MCF 10A (cell line): ENCODE data around the gene IFITM5. TPM values are rescaled to one million over a fixed set of nuclear protein-coding genes. Genes with fewer than 3 reads are reported as not detected.
"Not testable (repeated sequence)": the region's sequence is repeated elsewhere in the genome, so short reads cannot be mapped to it uniquely, and the experiment has no call there.

Experiments used
- BruUV-seq: library from RNA; stranded (reverse); fragments of 400-500 nt; replicated peaks from 2 replicates; lab custom pipeline; 2021; lab: Mats Ljungman, UMichigan
- CTCF ChIA-PET: fragments of 300-600 bp; sonication (Branson Sonifier 250); formaldehyde crosslinking; extraction: SDS; loops from one replicate; lab custom pipeline; 2021; ENCODE audit warnings: antibody characterized with exemption, inconsistent platforms; lab: Yijun Ruan, JAX
- POLR2A ChIA-PET: fragments of 300-600, 350-650 bp; sonication (Branson Sonifier 250); formaldehyde crosslinking; extraction: SDS; loops from one replicate; lab custom pipeline; 2020; ENCODE audit warnings: antibody characterized with exemption, inconsistent platforms; lab: Yijun Ruan, JAX
- DNase-seq: peaks from one replicate; pipeline ENCODE4 v3.0.0-alpha.2; 2018; ENCODE audit not compliant: unreplicated experiment
- H3K27ac Mint-ChIP-seq: one replicate; pipeline ENCODE4 v1.8.0; 2022; ENCODE audit warnings: mild to moderate bottlenecking, low read depth, mixed read lengths; ENCODE audit not compliant: unreplicated experiment
- H3K27me3 Mint-ChIP-seq: one replicate; pipeline ENCODE4 v1.8.0; 2022; ENCODE audit warnings: mixed read lengths; ENCODE audit not compliant: insufficient read depth, unreplicated experiment
- H3K36me3 Mint-ChIP-seq: one replicate; pipeline ENCODE4 v1.8.0; 2022; ENCODE audit warnings: mild to moderate bottlenecking, moderate library complexity, mixed read lengths; ENCODE audit not compliant: insufficient read depth, unreplicated experiment
- H3K4me1 Mint-ChIP-seq: one replicate; pipeline ENCODE4 v1.8.0; 2022; ENCODE audit warnings: mixed read lengths; ENCODE audit not compliant: insufficient read depth, unreplicated experiment
- H3K4me3 Mint-ChIP-seq: one replicate; pipeline ENCODE4 v1.8.0; 2022; ENCODE audit warnings: mild to moderate bottlenecking, moderate library complexity, mixed read lengths; ENCODE audit not compliant: unreplicated experiment
- H3K9me3 Mint-ChIP-seq: one replicate; pipeline ENCODE4 v1.8.0; 2022; ENCODE audit warnings: mixed read lengths; ENCODE audit not compliant: unreplicated experiment
- CTCF ChIP-seq: fragments of 200-600 bp; IDR thresholded peaks from one replicate; pipeline ENCODE4 v1.8.0; 2022; ENCODE audit warnings: antibody characterized with exemption, mild to moderate bottlenecking; ENCODE audit not compliant: unreplicated experiment
- intact Hi-C: fragments of 100-400 bp; cut with micrococcal nuclease; formaldehyde crosslinking; loops from 2 replicates; pipeline ENCODE4 v1.14.1; 2022
- total RNA-seq: library from RNA; stranded (reverse); gene quantifications from 2 replicates; pipeline ENCODE4 v1.2.3, GENCODE V29; 2022

The IFITM5 gene
- total RNA-seq, 1 experiment from 2014 or later: not detected

GRCh38 chr11:316891-317301 lies 17.6 kb upstream of the IFITM5 start:
- ChIA-PET POLR2A (interaction anchor here (0.6 to 2.7 kb wide), 7 partner anchors 8 to 219 kb away, joined by 3 to 14 read pairs (median 7); partner anchors contain the start of genes BET1L, PSMD13 and RIC8A), CTCF (interaction anchor here (0.6 to 3.1 kb wide), 10 partner anchors 10 to 132 kb away, joined by 3 to 20 read pairs (median 4); partner anchors contain the start of gene IFITM2)
- intact Hi-C loops: no loop called here
- Mint-ChIP-seq H3K4me3 (peak overlapping the region; percentile 25), H3K27ac (no peak overlapping the region), H3K4me1 (peaks cover 11% of the 10 kb centered on the region), H3K36me3 (peaks cover 16% of the 10 kb centered on the region), H3K9me3 (no peaks in the 10 kb centered on the region), H3K27me3 (no peaks in the 10 kb centered on the region)
- peak; percentile 38 for DNase-seq
- no TSS peak for BruUV-seq
- TF ChIP-seq CTCF: no peak

GRCh38 chr11:316031-316701 lies 16.8 kb upstream of the IFITM5 start:
- Mint-ChIP-seq H3K27me3 (no peaks in the 10 kb centered on the region), H3K27ac (no peak overlapping the region), H3K36me3 (peaks cover 16% of the 10 kb centered on the region), H3K4me1 (peaks cover 11% of the 10 kb centered on the region), H3K9me3 (no peaks in the 10 kb centered on the region), H3K4me3 (no peak overlapping the region)
- no peak for DNase-seq
- BruUV-seq: no TSS peak
- ChIA-PET CTCF (interaction anchor here (0.6 to 3.1 kb wide), 6 partner anchors 9 to 226 kb away, joined by 3 to 20 read pairs (median 4); partner anchors contain the start of gene IFITM2), POLR2A (interaction anchor here (1.5 to 2.7 kb wide), 3 partner anchors 39 to 108 kb away, joined by 9 to 14 read pairs (median 9); partner anchors contain the start of genes BET1L, PSMD13 and RIC8A)
- intact Hi-C loops: no loop called here
- no peak for TF ChIP-seq CTCF

GRCh38 chr11:315516-315994 lies 16.2 kb upstream of the IFITM5 start:
- no TSS peak for BruUV-seq
- POLR2A ChIA-PET: interaction anchor here (2.7 kb wide), 1 partner anchor 107 kb away, joined by 14 read pairs; the partner anchor contains the start of genes BET1L and RIC8A
- Mint-ChIP-seq H3K4me3 (no peak overlapping the region), H3K9me3 (no peaks in the 10 kb centered on the region), H3K27ac (no peak overlapping the region), H3K27me3 (no peaks in the 10 kb centered on the region), H3K4me1 (peaks cover 11% of the 10 kb centered on the region), H3K36me3 (peaks cover 16% of the 10 kb centered on the region)
- no peak for DNase-seq
- CTCF ChIA-PET: interaction anchor here (0.6 to 3.1 kb wide), 3 partner anchors 10 to 227 kb away, joined by 3 to 20 read pairs (median 3); no protein-coding TSS in a partner anchor
- intact Hi-C loops: no loop called here
- TF ChIP-seq CTCF: no peak

GRCh38 chr11:315051-315481 lies 15.7 kb upstream of the IFITM5 start:
- peaks cover 15% of the 10 kb centered on the region for H3K36me3 Mint-ChIP-seq
- H3K27ac Mint-ChIP-seq: no peak overlapping the region

GRCh38 chr11:314554-314875 lies 15.2 kb upstream of the IFITM5 start:
- BruUV-seq, DNase-seq, H3K36me3 Mint-ChIP-seq, POLR2A ChIA-PET, intact Hi-C loops, H3K9me3 Mint-ChIP-seq, H3K27me3 Mint-ChIP-seq, CTCF ChIA-PET, H3K27ac Mint-ChIP-seq: not testable (repeated sequence)
- H3K4me3 Mint-ChIP-seq: peak overlapping the region; percentile 46
- peaks cover 15% of the 10 kb centered on the region for H3K4me1 Mint-ChIP-seq

More at GRCh38 chr11:315051-315481, 15.7 kb upstream of the IFITM5 start:
- Mint-ChIP-seq H3K27me3 (no peaks in the 10 kb centered on the region), H3K4me1 (peaks cover 11% of the 10 kb centered on the region), H3K4me3 (no peak overlapping the region), H3K9me3 (no peaks in the 10 kb centered on the region)
- no peak for DNase-seq
- POLR2A ChIA-PET: interaction anchor here (2.7 kb wide), 1 partner anchor 107 kb away, joined by 14 read pairs; the partner anchor contains the start of genes BET1L and RIC8A
- CTCF ChIA-PET: interaction anchor here (0.6 to 3.1 kb wide), 3 partner anchors 10 to 227 kb away, joined by 3 to 20 read pairs (median 3); no protein-coding TSS in a partner anchor
- no peak for TF ChIP-seq CTCF
- intact Hi-C loops: no loop called here
- no TSS peak for BruUV-seq
